ENCODE results near the gene YWHAE. TPM values are rescaled to one million over a fixed set of nuclear protein-coding genes. Genes with fewer than 3 reads are reported as not detected.

The YWHAE gene
- total and polyA plus RNA-seq, 2 of the 4 experiments (the other 2 are of a cell fraction): 358 to 774 TPM

GRCh38 chr17:1362065-1362848 lies 37.8 kb downstream of the YWHAE start:
- Histone ChIP-seq H3K27me3 (ENCODE audit: control insufficient read depth, insufficient read depth, low read length) (no peaks in the 10 kb centered on the region), H3K4me2 (ENCODE audit: low read depth, low read length) (peak overlapping the region; percentile 14; the same call in 1 of the 2 replicates), H3K27ac (ENCODE audit: insufficient read depth, low read length) (no peak overlapping the region), H3K4me1 (ENCODE audit: control insufficient read depth, insufficient read depth, low read length) (peaks cover 16% of the 10 kb centered on the region), H4K5ac (ENCODE audit: low read depth, low read length) (no peak overlapping the region), H3K23ac (ENCODE audit: low read depth, low read length) (peak overlapping the region; percentile 1; the same call in 1 of the 2 replicates), H3K14ac (replicated peaks; ENCODE audit: low read depth, low read length) (no peak overlapping the region), H4K91ac (ENCODE audit: insufficient read depth, low read depth, low read length) (no peak overlapping the region), H3K56ac (ENCODE audit: extremely low read depth, insufficient read depth, low read length) (no peak overlapping the region), H3K9me3 (ENCODE audit: control insufficient read depth, insufficient read depth, low read length) (no peaks in the 10 kb centered on the region), H4K8ac (ENCODE audit: low read depth in 2 of 2, low read length in 2 of 2) (no peak overlapping the region), H2AFZ (replicated peaks; ENCODE audit: low read length, poor library complexity) (no peak overlapping the region), H3K36me3 (ENCODE audit: control insufficient read depth, insufficient read depth, low read length) (peaks cover 27% of the 10 kb centered on the region), H3K18ac (ENCODE audit: low read depth, low read length) (no peak overlapping the region), H2BK20ac (ENCODE audit: low read depth, low read length) (no peak overlapping the region), H3K4ac (ENCODE audit: low read depth, low read length) (no peak overlapping the region), H3K9me1 (ENCODE audit: insufficient read depth, low read length) (peaks cover 2% of the 10 kb centered on the region; the same call in 1 of the 2 replicates), H3K4me3 (ENCODE audit: insufficient read depth, low read depth, low read length) (no peak overlapping the region), H3K79me1 (ENCODE audit: low read depth in 1 of 2, low read length in 2 of 2) (peaks cover 0 to 57% of the 10 kb centered on the region in 2 experiments; a peak in 2 of 4 replicates), H2BK120ac (ENCODE audit: low read depth, low read length) (no peak overlapping the region), H2AK5ac (ENCODE audit: low read depth, low read length) (no peak overlapping the region), H2BK5ac (ENCODE audit: low read depth, low read length, poor library complexity, severe bottlenecking) (no peak overlapping the region), H3K9ac (ENCODE audit: low read depth, low read length) (no peak overlapping the region), H4K20me1 (ENCODE audit: insufficient read depth, low read length) (peaks cover 81% of the 10 kb centered on the region), H2AK9ac (replicated peaks; ENCODE audit: low read depth, low read length, poor library complexity) (no peak overlapping the region), H2BK15ac (ENCODE audit: low read depth, low read length) (no peak overlapping the region)
- no TSS peak for BruUV-seq (replicated peaks)
- 93 to 100% methylated on average over 1 to 2 of the region's 10 CpGs for WGBS, 2 experiments (ENCODE audit: extremely low coverage in 2 of 2, insufficient read length in 1 of 2)
- CTCF ChIA-PET: interaction anchor here (0.8 kb wide), 2 partner anchors 154 to 242 kb away, joined by 3 to 5 read pairs; partner anchors contain the start of gene INPP5K
- in situ Hi-C loops (cut with MboI; ENCODE audit: low sequenced_read_pairs): loop anchor here (10.0 kb wide), 2 partner anchors 73 to 153 kb away; partner anchors contain the start of gene INPP5K
- POLR2A ChIA-PET (ENCODE audit: unreplicated experiment): interaction anchor here (0.7 kb wide), 2 partner anchors 91 to 95 kb away, joined by 3 to 5 read pairs; no protein-coding TSS in a partner anchor
- ATAC-seq (ENCODE audit: low read depth): no peak
- DNase-seq: no peak
- intact Hi-C loops (cut with micrococcal nuclease): no loop called here
- dilution Hi-C loops (cut with HindIII; ENCODE audit: low sequenced_read_pairs, unreplicated experiment): no loop called here
- TF ChIP-seq CHD1 (IDR thresholded peaks at IDR 0.05; ENCODE audit: low read depth, low read length): no peak
- no peak for TF ChIP-seq FOS (IDR thresholded peaks at IDR 0.05; ENCODE audit: low read depth, low read length)
- TF ChIP-seq SMC3 (IDR thresholded peaks at IDR 0.05; ENCODE audit: low read depth, low read length): no peak
- TF ChIP-seq RFX5 (IDR thresholded peaks at IDR 0.05; ENCODE audit: low read depth, low read length): no peak
- TF ChIP-seq BHLHE40 (IDR thresholded peaks at IDR 0.05; ENCODE audit: low read depth, low read length): no peak
- TF ChIP-seq, protein P1, sequence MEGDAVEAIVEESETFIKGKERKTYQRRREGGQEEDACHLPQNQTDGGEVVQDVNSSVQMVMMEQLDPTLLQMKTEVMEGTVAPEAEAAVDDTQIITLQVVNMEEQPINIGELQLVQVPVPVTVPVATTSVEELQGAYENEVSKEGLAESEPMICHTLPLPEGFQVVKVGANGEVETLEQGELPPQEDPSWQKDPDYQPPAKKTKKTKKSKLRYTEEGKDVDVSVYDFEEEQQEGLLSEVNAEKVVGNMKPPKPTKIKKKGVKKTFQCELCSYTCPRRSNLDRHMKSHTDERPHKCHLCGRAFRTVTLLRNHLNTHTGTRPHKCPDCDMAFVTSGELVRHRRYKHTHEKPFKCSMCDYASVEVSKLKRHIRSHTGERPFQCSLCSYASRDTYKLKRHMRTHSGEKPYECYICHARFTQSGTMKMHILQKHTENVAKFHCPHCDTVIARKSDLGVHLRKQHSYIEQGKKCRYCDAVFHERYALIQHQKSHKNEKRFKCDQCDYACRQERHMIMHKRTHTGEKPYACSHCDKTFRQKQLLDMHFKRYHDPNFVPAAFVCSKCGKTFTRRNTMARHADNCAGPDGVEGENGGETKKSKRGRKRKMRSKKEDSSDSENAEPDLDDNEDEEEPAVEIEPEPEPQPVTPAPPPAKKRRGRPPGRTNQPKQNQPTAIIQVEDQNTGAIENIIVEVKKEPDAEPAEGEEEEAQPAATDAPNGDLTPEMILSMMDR (conservative IDR thresholded peaks at IDR 0.05; ENCODE audit: low read depth, low read length): no peak
- TF ChIP-seq, protein P2, sequence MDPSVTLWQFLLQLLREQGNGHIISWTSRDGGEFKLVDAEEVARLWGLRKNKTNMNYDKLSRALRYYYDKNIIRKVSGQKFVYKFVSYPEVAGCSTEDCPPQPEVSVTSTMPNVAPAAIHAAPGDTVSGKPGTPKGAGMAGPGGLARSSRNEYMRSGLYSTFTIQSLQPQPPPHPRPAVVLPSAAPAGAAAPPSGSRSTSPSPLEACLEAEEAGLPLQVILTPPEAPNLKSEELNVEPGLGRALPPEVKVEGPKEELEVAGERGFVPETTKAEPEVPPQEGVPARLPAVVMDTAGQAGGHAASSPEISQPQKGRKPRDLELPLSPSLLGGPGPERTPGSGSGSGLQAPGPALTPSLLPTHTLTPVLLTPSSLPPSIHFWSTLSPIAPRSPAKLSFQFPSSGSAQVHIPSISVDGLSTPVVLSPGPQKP (IDR thresholded peaks at IDR 0.05; ENCODE audit: borderline replicate concordance, low read depth, low read length): no peak
- TF ChIP-seq RAD21 (IDR thresholded peaks at IDR 0.05; ENCODE audit: low read length): no peak
- TF ChIP-seq MXI1 (IDR thresholded peaks at IDR 0.05; ENCODE audit: borderline replicate concordance, low read depth, low read length): no peak
- TF ChIP-seq POLR2A (IDR thresholded peaks at IDR 0.05; ENCODE audit: low read depth, low read length): no peak
- TF ChIP-seq NFE2L2 (IDR thresholded peaks at IDR 0.05; ENCODE audit: low read depth, low read length): no peak
- TF ChIP-seq CEBPB (IDR thresholded peaks at IDR 0.05; ENCODE audit: low read depth, low read length): no peak
